Measurements from ENCODE around the gene LINC01488.

Gene LINC01488

DNA sequence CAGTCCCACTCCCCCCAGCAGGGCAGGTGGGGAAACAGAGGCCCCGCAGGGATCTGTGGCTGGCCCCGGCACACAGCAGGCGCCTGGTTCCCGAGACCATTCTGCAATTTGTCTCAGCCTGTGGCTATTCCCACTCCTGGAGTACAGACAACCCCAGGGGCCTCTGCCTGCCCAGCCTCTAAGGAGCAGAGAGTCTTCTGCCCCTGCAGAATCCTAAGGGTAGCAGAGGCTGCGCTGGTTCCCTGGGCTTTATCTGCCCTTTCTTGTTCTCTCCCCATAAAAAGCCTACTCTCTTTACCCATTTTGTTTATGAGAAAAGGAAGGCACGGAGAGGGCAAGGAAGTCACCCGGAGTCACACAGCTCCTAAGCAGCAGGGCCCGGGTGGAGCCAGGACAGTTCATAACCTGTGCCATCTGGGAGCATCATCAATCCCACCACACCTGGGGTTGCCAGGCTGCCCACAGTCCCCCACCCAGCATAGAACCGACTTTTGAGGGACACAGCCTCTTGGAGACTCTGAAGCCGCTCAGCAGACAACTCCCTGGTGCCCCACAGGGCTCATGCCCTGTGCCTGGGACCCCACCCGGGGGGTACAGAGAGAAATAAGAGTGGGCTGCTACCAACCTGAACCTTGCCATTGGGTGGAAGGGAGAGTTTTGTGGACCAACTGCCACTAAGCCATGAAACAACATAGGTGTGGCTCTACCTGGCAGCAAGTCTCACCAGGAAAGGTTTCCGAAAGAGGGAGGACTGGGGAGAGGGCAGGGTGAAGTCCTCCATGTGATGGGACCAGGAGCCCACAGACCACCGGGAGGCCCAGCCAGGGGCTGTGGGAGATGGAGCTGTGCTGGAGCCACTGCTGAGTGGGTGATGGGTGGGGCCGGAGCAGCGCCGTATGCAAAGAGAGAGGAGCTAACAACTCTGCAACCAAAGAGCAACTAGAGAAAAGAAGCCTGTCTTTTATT lies 17.2 kb upstream of the LINC01488 start:
- DNase-seq (ENCODE audit: low spot score): no peak

DNA sequence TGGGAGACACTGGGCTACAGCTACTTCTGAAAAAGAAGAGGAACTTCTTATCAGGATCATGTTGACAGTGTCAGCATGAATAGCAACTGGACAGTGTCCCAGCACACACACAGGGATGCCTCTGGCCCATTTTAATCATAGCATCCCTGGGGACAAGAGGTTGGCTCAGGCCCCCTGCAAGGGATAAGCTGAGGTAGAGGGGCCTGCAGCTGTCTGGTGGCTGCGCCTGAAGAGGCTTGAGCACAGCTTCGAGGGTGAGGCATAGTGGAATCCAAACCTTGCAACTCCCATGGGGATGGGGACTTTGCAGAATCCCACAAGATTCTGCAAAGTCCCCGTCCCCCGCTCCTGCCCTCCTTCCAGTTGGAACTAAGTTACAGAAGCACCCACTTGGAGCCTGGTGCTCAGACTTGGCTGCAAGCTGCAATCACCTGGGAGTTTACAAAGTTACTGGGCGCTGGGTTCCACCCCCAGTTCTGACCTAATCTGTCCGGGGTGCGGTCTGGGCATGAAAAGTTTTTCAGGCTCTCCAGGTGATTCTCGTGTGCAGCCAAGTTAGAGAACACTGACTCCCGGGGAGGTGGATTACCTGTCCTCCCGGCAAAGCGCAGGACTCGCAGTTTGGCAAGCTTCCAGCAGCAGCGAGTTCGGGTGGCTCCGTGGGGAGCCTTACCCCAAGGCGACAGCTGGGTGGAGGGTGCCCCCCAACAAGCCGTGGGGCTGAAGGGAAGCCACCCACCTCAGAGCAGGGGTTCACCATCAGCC lies 16.0 kb upstream of the LINC01488 start:
- DNase-seq (ENCODE audit: low spot score): no peak

DNA sequence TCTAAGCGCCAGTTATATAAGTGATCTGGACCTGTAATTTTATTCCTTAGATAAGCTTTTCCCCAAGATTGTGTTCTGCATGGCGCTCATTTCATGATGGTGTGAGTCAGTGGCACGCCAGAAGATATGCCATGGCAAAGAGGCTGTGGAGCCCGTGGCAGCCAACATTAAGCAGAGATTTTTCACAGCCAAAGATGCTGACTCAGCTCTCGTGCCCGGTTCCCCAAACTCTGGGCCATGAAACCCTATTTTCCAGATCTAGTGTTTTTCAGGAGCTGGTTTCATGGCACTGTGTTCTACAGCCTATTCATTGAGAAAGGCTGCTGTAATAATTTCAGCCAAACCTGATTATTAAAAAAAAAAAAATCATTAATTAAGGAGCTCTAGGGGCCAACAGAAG lies 15.4 kb upstream of the LINC01488 start:
- DNase-seq (ENCODE audit: low spot score): no peak

GRCh38 chr11:69467196-69467595 lies 14.3 kb upstream of the LINC01488 start:
- no peak for DNase-seq (ENCODE audit: low spot score)

- DNase-seq (ENCODE audit: low spot score): no peak
These were observed 13.8 kb upstream of the LINC01488 start for GRCh38 chr11:69467646-69468045.

DNA sequence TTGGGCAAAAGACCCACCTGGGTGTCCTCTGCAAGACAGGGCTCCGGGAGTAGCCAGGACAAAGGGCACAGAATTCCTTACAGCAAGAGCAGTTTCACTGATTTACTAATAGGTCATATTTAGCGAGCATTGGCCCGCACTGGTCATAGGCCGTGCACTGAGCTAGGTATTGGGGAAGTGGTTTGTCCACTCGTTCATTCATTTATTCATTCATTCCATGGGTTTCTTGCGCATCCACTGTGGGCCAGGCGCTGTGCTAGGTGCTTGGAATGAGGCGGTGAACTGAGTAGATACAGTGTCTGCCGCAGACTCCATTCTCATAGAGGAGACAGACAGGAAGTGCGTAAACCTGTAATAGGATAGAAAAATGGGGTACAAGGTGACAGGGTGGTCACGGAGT lies 13.2 kb upstream of the LINC01488 start:
- no peak for DNase-seq (ENCODE audit: low spot score)

GRCh38 chr11:69468911-69469885 lies 12.3 kb upstream of the LINC01488 start:
- DNase-seq (ENCODE audit: low spot score): no peak

DNA sequence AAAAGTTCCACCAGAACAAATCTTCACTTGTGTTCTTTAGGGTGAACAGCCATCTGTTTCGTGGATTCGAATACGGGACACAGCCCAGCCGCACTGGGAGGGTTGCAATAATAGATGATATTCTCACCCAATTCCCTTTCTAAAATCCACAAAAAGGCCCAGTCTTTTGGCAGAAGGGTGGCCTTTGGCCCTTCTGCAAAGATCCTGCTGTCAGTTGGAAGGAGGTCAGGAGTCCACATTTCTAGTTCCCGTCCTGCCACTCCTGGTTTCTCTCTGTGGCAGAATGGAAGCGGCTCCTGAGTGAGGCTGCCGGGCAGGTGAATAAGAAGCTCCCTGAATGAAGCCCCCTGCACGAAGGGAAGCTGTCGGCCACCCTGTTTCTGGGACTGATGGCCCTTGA lies 11.2 kb upstream of the LINC01488 start:
- DNase-seq (ENCODE audit: low spot score): no peak

DNA sequence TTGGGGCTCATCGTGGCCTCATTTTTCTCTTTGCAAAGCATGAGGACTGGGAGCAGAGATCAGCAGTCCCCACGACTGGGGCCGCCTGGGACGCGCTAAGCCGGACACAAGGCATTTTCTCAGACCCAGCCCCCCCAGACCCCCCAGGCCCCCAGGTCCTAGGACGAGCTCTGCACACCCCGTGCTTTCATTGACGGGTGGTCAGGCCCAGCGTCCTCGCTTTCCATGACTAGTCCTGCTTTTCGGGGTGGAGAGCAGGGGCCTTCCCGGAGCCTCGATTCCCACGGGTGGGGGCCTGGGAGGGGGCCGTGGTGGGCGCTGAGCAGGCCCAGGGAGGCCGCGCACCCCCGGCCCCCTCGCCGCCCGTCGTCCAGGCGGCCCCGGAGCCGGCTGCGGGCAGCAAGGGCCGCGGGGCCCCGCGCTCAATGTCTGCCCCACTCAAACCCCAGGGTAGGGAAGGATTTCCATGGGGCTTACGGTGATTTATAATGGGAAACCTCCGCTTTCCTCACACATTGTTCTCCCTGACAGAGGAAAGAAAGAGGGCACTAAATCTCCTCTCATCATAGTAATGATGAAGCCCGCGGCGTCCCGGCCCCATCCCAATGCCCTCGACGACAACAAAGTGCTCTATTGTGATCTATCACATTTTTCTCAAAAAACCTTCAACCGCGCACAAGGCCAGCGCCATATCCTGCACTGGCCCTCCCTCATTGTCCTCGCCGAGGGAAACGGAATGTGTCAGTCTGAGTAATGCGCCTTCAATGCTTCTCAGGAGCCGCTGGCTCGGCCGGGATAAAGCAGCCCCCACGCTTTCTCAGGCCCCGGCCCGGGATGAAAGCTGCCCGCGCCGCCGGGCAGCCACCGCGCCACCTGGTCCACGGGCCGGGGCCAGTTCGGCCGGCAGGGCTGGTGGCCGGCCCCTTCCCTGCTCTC lies 10.4 kb upstream of the LINC01488 start:
- DNase-seq (ENCODE audit: low spot score): no peak

DNA sequence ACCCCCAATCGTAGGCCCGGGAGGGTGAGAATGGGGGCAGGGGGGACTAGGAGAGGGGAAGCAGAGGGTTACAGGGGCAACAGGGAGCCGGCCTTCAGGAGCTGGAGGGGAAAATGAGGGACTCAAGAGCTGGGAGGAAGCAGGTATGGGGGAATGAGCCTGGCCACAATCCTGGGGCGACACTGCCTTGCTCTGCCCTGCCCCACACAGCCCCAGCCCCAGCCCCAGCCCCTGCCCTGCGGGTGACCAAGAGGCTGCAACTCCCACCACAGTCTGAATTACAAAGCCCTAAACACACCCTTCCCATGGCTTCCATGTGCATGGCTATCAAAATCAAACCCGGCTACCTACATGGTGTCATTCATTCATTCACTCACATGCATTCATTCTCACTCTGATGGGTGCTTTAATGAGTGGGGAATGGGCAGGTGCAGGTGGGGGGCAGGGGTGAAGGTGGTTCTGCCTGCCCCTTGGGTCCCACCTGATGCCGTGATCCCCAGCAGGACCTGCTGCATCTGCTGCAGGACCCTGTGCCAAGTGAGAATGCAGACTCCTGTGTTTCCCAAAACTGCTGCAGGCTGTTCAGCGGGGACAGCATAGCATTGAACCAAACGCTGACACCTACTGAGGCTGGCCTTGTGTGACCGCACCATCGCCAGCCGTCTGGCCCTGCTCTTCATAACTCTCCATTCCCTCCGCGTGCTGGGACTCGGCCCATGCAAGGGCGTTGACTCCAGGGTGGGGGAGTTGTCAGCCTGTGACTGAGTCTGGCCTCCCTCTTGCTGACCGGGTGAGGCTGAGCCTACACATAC lies 9.5 kb upstream of the LINC01488 start:
- DNase-seq (ENCODE audit: low spot score): no peak

DNA sequence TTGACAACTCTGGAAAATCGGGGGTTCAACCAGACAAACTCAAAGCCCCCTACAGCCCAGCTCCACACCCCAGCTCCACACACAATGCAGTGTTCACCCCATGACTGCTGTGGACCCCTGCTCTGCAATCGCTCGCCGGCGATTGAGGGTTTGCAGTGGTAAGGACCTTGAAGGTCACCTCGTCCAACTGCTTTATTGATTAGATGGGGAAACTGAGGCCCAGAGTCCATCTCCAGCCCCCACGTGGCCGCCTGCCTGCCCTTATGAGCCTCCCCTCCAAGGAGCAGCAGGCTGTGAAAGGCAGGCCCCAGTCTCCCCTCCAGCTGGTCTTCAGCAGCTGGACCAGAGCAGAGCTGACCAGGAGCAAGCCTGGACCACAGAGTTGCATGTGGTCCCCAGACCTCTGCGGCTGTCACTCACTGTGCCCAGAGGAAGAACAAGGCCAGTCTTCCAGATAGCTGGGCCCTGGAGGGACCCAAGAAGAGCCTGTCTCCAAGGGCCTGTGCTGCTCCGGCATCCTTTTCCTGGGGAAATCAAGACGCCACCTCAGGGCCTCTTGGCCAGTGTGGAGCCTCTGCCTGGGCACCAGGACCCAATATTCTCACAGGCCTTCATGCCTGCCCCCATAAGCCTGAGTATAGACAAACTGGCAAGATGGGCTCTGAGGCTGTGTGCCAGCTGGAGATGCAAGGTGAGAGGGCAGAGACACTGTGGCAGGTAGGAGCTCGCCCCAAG lies 8.8 kb upstream of the LINC01488 start:
- no peak for DNase-seq (ENCODE audit: low spot score)

GRCh38 chr11:69473276-69473845 lies 8.1 kb upstream of the LINC01488 start:
- DNase-seq (ENCODE audit: low spot score): no peak

DNA sequence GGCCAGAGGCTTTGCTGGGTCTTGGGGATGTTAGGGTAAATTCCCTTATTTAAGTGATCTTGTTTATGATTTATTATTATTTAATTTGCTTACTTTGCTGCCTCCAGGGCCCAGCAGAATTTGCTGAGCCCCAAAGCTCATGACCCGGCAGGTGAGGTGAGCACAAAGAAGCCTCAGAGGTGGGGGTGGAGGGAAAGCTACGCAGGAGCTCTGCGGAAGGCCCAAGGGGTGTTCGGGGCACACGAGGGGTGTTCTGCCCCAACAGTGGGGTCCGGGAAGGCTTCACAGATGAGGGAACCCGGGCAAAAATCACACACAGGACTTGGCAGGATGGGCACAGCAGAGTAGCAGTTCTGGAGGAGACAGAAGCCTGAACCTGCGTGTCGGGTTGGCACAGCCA lies 6.7 kb upstream of the LINC01488 start:
- no peak for DNase-seq (ENCODE audit: low spot score)

DNA sequence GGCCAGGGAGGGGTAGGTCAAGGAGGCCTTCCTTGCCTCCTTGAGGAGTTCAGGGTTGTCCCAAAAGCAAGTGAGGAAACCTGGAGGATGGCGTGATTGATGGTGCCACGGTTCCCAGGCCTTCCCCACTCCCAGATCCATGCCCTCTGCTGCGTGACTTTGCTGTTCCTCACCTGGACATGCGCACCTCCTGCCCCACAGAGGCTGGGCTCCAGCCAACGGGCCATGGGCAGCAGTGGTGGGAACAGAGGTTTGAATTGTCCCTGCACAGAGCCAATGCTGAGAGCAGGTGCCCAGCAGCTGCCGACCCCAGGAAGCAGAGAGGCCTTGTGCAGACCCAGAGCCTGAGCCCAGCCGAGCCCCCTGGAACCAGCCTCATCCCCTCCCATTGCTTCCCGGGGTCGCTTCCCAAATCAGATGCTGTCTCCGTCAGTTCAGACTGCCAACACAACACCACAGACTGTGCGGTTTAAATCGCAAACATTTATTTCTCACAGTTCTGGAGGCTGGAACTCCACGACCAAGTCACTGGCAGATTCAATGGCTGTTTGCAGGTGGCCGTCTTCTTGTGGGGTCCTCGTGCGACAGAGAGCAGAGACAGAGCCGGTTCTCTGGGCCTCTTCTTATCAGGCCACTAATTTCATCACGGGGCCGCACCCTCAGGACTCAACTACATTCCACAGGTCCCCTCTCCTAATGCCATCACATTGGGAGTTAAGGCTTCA lies 6.2 kb upstream of the LINC01488 start:
- DNase-seq (ENCODE audit: low spot score): no peak

- no peak for DNase-seq (ENCODE audit: low spot score)
These were observed 5.5 kb upstream of the LINC01488 start for GRCh38 chr11:69475866-69476471.

DNA sequence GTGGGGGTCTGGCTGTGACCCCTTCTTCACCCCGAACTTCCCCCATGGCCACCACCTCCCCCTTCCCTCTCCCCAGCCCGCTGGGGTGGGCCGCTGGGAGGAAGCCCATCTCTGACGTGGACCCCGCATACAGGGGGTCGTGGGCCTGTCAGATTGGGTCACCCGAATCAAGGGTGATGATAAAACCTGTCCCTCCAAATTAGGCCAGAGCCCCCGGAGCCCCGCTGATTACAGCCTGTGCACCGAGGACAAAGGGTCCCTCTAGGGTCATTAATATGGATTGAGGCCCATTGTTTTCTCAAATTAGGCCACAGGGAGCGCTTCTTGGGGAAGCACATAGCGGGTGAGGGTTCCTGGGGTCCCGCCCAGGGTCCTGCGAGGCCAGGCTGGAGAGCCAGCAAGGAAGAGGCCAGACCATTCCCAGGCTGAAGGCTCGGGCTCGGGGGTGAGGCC lies 4.9 kb upstream of the LINC01488 start:
- DNase-seq (ENCODE audit: low spot score): no peak

GRCh38 chr11:69477086-69477485 lies 4.4 kb upstream of the LINC01488 start:
- no peak for DNase-seq (ENCODE audit: low spot score)

Measured in hematopoietic multipotent progenitor cell treated with erythropoietin and hydrocortisone succinate and interleukin-3 and kit ligand, for 17 days (in vitro differentiated cells).